ENCODE data around the gene GARIN3. TPM values are rescaled to one million over a fixed set of nuclear protein-coding genes. Genes with fewer than 3 reads are reported as not detected.
"Not testable (repeated sequence)": the region's sequence is repeated elsewhere in the genome, so short reads cannot be mapped to it uniquely, and the experiment has no call there.

The GARIN3 gene
- total and polyA plus RNA-seq, 4 donors, result not detected

GRCh38 chr5:157187046-157187754 is 21.1 kb upstream of the GARIN3 start:
- intact Hi-C loops (cut with DNase I), result no loop called here
- DNase-seq (no peak), ATAC-seq (ENCODE audit: low FRiP score) (no peak)
- no peaks in the 10 kb centered on the region for H3K36me3 ChIP-seq (ENCODE audit: control insufficient read depth in 1 of 2, insufficient read depth in 2 of 2, low read length in 1 of 2)
- H3K4me3 ChIP-seq (ENCODE audit: low read length in 2 of 2), result no peak overlapping the region
- no peak overlapping the region for H3K27ac ChIP-seq (ENCODE audit: low read depth in 1 of 2, low read length in 2 of 2)
- 70 to 75% methylated on average over 5 of the region's 5 CpGs for WGBS, 2 donors
- peaks cover 7% of the 10 kb centered on the region for H3K9me3 ChIP-seq (ENCODE audit: control insufficient read depth, low read length)
- H3K4me1 ChIP-seq (ENCODE audit: control insufficient read depth in 1 of 2, insufficient read depth in 2 of 2, low read length in 2 of 2), result no peaks in the 10 kb centered on the region
- H3K27me3 ChIP-seq (ENCODE audit: control insufficient read depth in 1 of 2, insufficient read depth in 2 of 2, low read length in 1 of 2), result no peaks in the 10 kb centered on the region

- WGBS, 2 donors, result 76 to 88% methylated on average over 11 to 12 of the region's 12 CpGs
- ATAC-seq (ENCODE audit: low FRiP score), result no peak
Observed at GRCh38 chr5:157186309-157187045, 20.4 kb upstream of the GARIN3 start.

GRCh38 chr5:157185122-157185521 is 19.1 kb upstream of the GARIN3 start:
- H3K4me1 ChIP-seq (ENCODE audit: control insufficient read depth in 1 of 2, insufficient read depth in 2 of 2, low read length in 2 of 2); H3K4me3 ChIP-seq (ENCODE audit: low read length in 2 of 2); H3K9me3 ChIP-seq (ENCODE audit: control insufficient read depth, low read length); ATAC-seq (ENCODE audit: low FRiP score); intact Hi-C loops (cut with DNase I); H3K27me3 ChIP-seq (ENCODE audit: control insufficient read depth in 1 of 2, insufficient read depth in 2 of 2, low read length in 1 of 2); H3K36me3 ChIP-seq (ENCODE audit: control insufficient read depth in 1 of 2, insufficient read depth in 2 of 2, low read length in 1 of 2); H3K27ac ChIP-seq (ENCODE audit: low read depth in 1 of 2, low read length in 2 of 2); DNase-seq: not testable (repeated sequence)
- 95 to 96% methylated on average over 6 of the region's 6 CpGs for WGBS, 2 donors

More at GRCh38 chr5:157186309-157187045, 20.4 kb upstream of the GARIN3 start:
- no peak overlapping the region for H3K4me3 ChIP-seq (ENCODE audit: low read length in 2 of 2)
- no peak for DNase-seq
- no peaks in the 10 kb centered on the region for H3K36me3 ChIP-seq (ENCODE audit: control insufficient read depth in 1 of 2, insufficient read depth in 2 of 2, low read length in 1 of 2)
- intact Hi-C loops (cut with DNase I), result no loop called here
- peaks cover 7% of the 10 kb centered on the region for H3K9me3 ChIP-seq (ENCODE audit: control insufficient read depth, low read length)
- no peaks in the 10 kb centered on the region for H3K27me3 ChIP-seq (ENCODE audit: control insufficient read depth in 1 of 2, insufficient read depth in 2 of 2, low read length in 1 of 2)
- no peaks in the 10 kb centered on the region for H3K4me1 ChIP-seq (ENCODE audit: control insufficient read depth in 1 of 2, insufficient read depth in 2 of 2, low read length in 2 of 2)
- no peak overlapping the region for H3K27ac ChIP-seq (ENCODE audit: low read depth in 1 of 2, low read length in 2 of 2)

- Histone ChIP-seq H3K4me1 (ENCODE audit: control insufficient read depth in 1 of 2, insufficient read depth in 2 of 2, low read length in 2 of 2) (no peaks in the 10 kb centered on the region), H3K4me3 (ENCODE audit: low read length in 2 of 2) (no peak overlapping the region), H3K9me3 (ENCODE audit: control insufficient read depth, low read length) (peaks cover 7% of the 10 kb centered on the region), H3K27ac (ENCODE audit: low read depth in 1 of 2, low read length in 2 of 2) (no peak overlapping the region), H3K36me3 (ENCODE audit: control insufficient read depth in 1 of 2, insufficient read depth in 2 of 2, low read length in 1 of 2) (no peaks in the 10 kb centered on the region), H3K27me3 (ENCODE audit: control insufficient read depth in 1 of 2, insufficient read depth in 2 of 2, low read length in 1 of 2) (no peaks in the 10 kb centered on the region)
- 78 to 92% methylated on average over 8 of the region's 8 CpGs for WGBS, 2 donors
- ATAC-seq (ENCODE audit: low FRiP score) (no peak), DNase-seq (no peak)
- intact Hi-C loops (cut with DNase I), result no loop called here
Observed at GRCh38 chr5:157184117-157184670, 18.1 kb upstream of the GARIN3 start.

GRCh38 chr5:157182143-157182757 is 16.2 kb upstream of the GARIN3 start:
- Histone ChIP-seq H3K27ac (ENCODE audit: low read depth in 1 of 2, low read length in 2 of 2) (no peak overlapping the region), H3K4me1 (ENCODE audit: control insufficient read depth in 1 of 2, insufficient read depth in 2 of 2, low read length in 2 of 2) (no peaks in the 10 kb centered on the region), H3K36me3 (ENCODE audit: control insufficient read depth in 1 of 2, insufficient read depth in 2 of 2, low read length in 1 of 2) (no peaks in the 10 kb centered on the region), H3K27me3 (ENCODE audit: control insufficient read depth in 1 of 2, insufficient read depth in 2 of 2, low read length in 1 of 2) (no peaks in the 10 kb centered on the region), H3K9me3 (ENCODE audit: control insufficient read depth, low read length) (peaks cover 6% of the 10 kb centered on the region), H3K4me3 (ENCODE audit: low read length in 2 of 2) (no peak overlapping the region)
- intact Hi-C loops (cut with DNase I), result no loop called here
- WGBS, 2 donors, result 58 to 66% methylated on average over 3 of the region's 3 CpGs
- ATAC-seq (ENCODE audit: low FRiP score) (no peak), DNase-seq (no peak)

- intact Hi-C loops (cut with DNase I), result no loop called here
- 75 to 77% methylated on average over 8 of the region's 8 CpGs for WGBS, 2 donors
- Histone ChIP-seq H3K9me3 (ENCODE audit: control insufficient read depth, low read length) (peaks cover 6% of the 10 kb centered on the region), H3K36me3 (ENCODE audit: control insufficient read depth in 1 of 2, insufficient read depth in 2 of 2, low read length in 1 of 2) (no peaks in the 10 kb centered on the region), H3K27me3 (ENCODE audit: control insufficient read depth in 1 of 2, insufficient read depth in 2 of 2, low read length in 1 of 2) (no peaks in the 10 kb centered on the region), H3K27ac (ENCODE audit: low read depth in 1 of 2, low read length in 2 of 2) (no peak within 1 kb of the TSS), H3K4me3 (ENCODE audit: low read length in 2 of 2) (no peak within 1 kb of the TSS), H3K4me1 (ENCODE audit: control insufficient read depth in 1 of 2, insufficient read depth in 2 of 2, low read length in 2 of 2) (no peaks in the 10 kb centered on the region)
- DNase-seq (no peak), ATAC-seq (ENCODE audit: low FRiP score) (no peak)
Observed at GRCh38 chr5:157180374-157181264, 14.6 kb upstream of the GARIN3 start, which contains the start of gene ITK. Gene ITK, plus strand, starts transcription at chr5:157180840. Its CDS starts 138 bp downstream, at chr5:157180978.

GRCh38 chr5:157178966-157179365 is 12.9 kb upstream of the GARIN3 start:
- H3K4me3 ChIP-seq (ENCODE audit: low read length in 2 of 2), result no peak overlapping the region
- no peak overlapping the region for H3K27ac ChIP-seq (ENCODE audit: low read depth in 1 of 2, low read length in 2 of 2)

GRCh38 chr5:157177953-157178352 is 11.9 kb upstream of the GARIN3 start:
- intact Hi-C loops (cut with DNase I), result no loop called here
- 72 to 75% methylated on average over 6 of the region's 6 CpGs for WGBS, 2 donors
- Histone ChIP-seq H3K4me1 (ENCODE audit: control insufficient read depth in 1 of 2, insufficient read depth in 2 of 2, low read length in 2 of 2) (no peaks in the 10 kb centered on the region), H3K27ac (ENCODE audit: low read depth in 1 of 2, low read length in 2 of 2) (no peak overlapping the region), H3K9me3 (ENCODE audit: control insufficient read depth, low read length) (no peaks in the 10 kb centered on the region), H3K27me3 (ENCODE audit: control insufficient read depth in 1 of 2, insufficient read depth in 2 of 2, low read length in 1 of 2) (no peaks in the 10 kb centered on the region), H3K36me3 (ENCODE audit: control insufficient read depth in 1 of 2, insufficient read depth in 2 of 2, low read length in 1 of 2) (no peaks in the 10 kb centered on the region), H3K4me3 (ENCODE audit: low read length in 2 of 2) (no peak overlapping the region)
- ATAC-seq (ENCODE audit: low FRiP score) (no peak), DNase-seq (no peak)

More at GRCh38 chr5:157178966-157179365, 12.9 kb upstream of the GARIN3 start:
- ATAC-seq (ENCODE audit: low FRiP score) (no peak), DNase-seq (no peak)
- intact Hi-C loops (cut with DNase I), result no loop called here
- no peaks in the 10 kb centered on the region for H3K4me1 ChIP-seq (ENCODE audit: control insufficient read depth in 1 of 2, insufficient read depth in 2 of 2, low read length in 2 of 2)
- no peaks in the 10 kb centered on the region for H3K36me3 ChIP-seq (ENCODE audit: control insufficient read depth in 1 of 2, insufficient read depth in 2 of 2, low read length in 1 of 2)
- WGBS, 2 donors, result 69 to 91% methylated on average over 3 of the region's 3 CpGs
- no peaks in the 10 kb centered on the region for H3K9me3 ChIP-seq (ENCODE audit: control insufficient read depth, low read length)
- no peaks in the 10 kb centered on the region for H3K27me3 ChIP-seq (ENCODE audit: control insufficient read depth in 1 of 2, insufficient read depth in 2 of 2, low read length in 1 of 2)
